Hematopoietic multipotent progenitor cell treated with erythropoietin and hydrocortisone succinate and interleukin-3 and kit ligand, for 8 days (in vitro differentiated cells): ENCODE measurements around the gene PICK1.
"Not testable (repeated sequence)": the region's sequence is repeated elsewhere in the genome, so short reads cannot be mapped to it uniquely, and the experiment has no call there.

Source experiments
- DNase-seq: peaks from one replicate; pipeline ENCODE4 v3.0.0-alpha.2; 2015

The PICK1 gene

GRCh38 chr22:38031491-38031890 lies 25.7 kb upstream of the PICK1 start:
- DNase-seq, result no peak

DNA sequence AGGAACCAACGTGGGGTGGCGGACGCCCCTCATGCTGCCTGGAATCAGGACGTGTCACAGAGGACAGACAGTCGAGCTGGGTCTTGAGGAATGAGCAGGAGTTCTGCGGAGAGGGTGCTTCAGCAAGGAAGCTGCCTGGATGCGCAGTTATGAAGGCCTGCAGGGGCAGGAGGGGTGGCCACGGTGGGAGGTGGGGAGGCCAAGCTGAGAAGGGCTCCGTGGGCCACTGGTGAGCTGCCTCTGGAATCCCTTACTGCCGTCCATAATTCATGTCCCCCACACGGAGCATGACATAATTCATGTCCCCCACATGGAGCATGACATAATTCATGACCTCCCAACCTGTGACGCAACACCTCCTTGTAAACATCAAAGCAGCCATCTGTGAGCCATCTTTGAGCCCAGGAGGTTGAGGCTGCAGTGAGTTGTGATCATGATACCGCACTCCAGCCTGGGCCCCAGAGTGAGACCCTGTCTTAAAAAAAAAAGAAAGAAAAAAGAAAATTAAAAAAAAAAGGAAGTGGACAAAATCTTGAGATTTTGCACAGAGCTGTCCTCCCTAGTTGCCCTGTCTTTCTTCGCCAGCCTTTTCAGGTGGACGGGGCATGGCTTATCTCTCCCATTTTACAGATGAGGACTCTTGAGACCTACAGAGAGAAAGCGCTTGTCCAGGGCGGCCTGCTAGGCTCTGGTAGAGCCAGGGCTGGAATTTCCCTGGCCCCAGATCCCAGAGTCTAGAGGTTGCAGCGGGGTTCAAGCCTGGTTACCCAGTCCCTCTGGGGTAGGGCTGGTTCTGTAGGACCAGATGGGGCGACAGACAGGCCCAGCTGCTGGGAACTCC lies 24.3 kb upstream of the PICK1 start:
- DNase-seq, result no peak

DNA sequence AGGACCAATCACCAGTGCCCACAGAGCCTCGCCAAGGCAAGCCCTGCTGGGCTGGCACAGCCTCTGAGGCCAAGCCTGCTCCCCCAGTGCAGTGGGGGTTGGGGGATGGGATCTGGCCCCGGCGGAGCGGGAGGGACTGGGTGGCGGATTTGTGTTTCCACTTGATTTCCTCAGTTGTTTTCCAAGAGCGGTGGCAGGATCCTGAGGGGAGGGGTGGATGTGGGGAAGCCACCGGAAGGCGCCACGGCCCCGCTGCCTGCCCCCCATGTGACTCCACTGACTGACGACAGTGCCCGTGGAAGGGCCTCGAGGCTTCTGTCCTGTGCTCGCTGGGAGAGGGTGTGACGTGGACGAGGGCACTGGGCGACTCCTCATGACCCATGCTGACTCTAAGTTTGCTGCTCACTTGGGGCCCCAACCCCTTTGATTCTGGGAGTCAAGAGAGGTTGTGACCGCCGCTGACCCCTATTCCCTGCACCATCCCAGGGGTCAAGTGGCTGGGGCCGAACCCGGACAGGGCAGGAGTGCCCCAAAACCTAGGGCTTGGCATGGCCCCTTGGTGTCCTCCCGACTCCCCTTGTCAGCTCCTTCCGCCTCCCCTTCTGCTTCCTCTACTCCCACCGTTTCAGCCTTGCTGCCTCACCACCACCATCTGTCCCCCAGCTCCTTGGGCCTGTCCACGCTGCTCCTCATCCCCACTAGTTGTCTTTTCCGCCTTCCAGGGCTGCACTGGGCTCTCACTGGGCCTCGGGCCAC lies 23.5 kb upstream of the PICK1 start:
- no peak for DNase-seq

DNA sequence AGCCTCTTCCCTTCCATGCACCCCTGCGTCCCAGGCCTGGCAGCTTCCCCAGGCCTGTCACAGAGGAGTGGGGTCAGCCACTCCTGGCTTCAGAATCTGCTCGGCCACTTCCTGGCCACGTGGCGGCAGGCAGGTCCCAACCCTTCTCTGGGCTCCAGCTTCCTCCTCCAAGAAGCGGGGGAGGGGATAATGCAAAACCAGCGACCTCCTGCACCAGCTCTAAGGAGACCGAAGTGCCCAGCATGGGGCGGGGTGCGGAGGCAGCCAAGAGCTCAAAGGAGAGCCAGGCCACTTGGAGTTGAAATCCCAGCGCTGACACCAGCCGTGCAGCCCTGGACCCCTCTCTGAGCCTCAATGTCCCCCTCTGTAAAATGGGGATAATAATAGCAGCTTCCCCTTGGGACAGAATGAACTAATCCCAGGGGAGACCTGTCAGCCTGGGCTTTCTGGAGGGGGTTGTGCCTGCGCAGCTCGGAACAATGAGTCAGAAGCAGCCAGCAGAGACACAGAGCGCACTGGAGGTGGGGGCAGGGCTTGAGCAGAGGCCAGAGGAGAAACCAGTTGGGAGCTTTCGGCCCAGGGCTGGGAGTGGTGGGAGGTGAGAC lies 22.8 kb upstream of the PICK1 start:
- DNase-seq, result peak; percentile 34

GRCh38 chr22:38034884-38035529 lies 22.2 kb upstream of the PICK1 start:
- no peak for DNase-seq

DNA sequence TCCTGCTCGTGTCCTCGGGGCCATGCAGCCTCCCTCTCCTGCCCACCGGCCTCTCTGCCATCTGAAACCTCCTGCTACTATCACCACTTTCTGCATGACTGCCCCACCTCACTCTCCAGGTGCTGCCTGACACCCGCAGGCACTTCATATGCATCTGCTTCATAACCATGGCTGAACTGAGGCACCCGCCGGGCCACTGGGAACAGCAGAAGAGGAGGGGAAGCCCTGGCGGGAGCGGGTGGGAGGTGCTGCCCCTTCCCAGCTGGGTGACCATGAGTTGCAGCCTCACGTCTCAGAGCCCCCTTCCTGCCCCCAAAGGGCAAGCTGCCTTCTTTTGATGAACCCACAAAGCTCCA lies 21.7 kb upstream of the PICK1 start:
- DNase-seq, result no peak

- no peak for DNase-seq
Measured at GRCh38 chr22:38036392-38037062, 20.7 kb upstream of the PICK1 start.

DNA sequence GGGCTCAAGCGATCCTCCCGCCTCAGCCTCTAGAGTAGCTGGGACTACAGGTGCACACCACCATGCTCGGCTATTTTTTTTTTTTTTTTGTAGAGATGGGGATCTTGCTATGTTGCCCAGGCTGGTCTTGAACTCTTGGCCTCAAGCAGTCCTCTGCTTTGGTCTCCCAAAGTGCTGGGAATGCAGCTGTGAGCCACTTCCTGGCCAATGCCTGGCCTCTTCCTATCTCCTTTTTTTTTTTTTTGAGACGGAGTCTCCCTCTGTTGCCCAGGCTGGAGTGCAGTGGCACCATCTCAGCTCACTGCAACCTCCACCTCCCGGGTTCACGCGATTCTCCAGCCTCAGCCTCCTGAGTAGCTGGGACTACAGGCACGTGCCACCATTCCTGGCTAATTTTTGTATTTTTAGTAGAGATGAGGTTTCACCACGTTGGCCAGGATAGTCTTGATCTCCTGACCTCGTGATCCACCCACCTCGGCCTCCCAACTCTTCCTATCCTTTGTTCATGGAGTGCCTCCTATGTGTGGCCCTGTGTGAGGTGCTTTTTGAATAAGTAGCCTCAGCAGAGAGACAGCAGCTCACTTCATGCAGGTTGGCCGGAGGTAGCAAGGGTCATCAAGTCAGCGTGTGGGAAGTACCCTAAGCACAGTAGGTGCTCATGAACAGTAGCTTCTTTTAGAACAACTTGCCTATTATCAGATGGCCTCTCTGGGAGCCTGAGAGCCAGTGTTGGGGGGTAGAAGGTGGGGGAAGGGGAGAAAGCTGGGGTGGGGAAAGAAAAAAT lies 19.6 kb upstream of the PICK1 start:
- DNase-seq, result not testable (repeated sequence)

DNA sequence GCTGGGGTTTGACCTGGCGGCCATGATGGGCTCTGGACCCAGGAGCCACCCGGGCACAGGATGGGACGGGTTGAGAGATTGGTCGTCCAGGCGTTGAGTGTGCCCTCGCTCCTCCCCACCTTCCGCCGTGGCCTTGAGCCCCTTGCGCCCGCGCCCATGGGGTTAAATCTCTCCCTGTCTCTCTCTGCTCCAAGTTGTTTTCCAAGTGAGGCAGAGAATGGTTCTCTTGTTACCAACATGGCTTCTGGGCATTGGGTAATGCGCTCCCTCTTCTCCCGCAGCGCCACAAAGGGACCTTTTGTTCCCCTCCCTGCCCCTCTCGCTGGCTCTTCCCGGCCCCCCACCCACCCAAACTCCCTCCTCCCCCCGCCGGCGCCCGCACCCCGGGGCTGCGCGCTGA lies 18.8 kb upstream of the PICK1 start:
- no peak for DNase-seq

- DNase-seq, result no peak
Measured at GRCh38 chr22:38038890-38039812, 18.1 kb upstream of the PICK1 start.

DNA sequence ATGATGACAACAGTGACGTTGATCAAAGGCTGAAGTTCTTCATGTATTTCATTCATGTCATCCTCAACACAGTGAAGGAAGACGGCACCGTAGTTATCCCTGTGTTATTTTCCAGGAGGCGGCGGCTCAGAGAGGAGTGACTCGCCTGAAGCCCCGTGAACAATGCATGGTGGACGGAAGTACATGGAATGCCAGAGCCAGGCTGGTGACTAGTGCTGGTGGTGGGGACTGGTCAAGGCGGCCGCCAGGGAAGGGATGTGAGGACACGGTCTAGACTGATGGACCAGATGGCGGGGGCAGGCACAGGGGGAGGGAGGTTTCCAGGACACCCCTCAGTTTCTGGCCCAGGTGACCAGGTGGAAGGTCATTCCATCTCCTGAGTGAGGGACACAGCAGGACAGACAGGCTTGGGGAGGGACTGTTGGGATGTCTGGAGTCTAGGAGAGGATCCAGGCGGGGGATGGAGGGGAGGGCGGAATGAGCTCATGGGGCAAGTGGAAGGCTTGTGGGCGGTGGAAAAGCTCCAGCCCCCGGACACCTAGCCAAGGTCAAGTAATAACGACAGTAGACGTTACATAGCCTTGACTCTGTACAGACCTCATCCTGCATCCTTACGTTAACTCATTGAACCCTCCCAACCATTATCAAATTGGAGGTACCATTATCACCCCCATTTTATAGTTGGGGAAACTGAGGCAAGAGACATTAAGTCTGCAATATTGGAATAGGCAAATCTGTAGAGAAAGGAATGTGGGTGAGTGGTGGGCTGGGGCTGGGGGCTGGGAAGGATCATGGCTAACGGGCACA lies 16.0 kb upstream of the PICK1 start:
- no peak for DNase-seq

GRCh38 chr22:38041760-38042487 lies 15.3 kb upstream of the PICK1 start:
- DNase-seq, result no peak

GRCh38 chr22:38042488-38042790 lies 14.8 kb upstream of the PICK1 start:
- no peak for DNase-seq

DNA sequence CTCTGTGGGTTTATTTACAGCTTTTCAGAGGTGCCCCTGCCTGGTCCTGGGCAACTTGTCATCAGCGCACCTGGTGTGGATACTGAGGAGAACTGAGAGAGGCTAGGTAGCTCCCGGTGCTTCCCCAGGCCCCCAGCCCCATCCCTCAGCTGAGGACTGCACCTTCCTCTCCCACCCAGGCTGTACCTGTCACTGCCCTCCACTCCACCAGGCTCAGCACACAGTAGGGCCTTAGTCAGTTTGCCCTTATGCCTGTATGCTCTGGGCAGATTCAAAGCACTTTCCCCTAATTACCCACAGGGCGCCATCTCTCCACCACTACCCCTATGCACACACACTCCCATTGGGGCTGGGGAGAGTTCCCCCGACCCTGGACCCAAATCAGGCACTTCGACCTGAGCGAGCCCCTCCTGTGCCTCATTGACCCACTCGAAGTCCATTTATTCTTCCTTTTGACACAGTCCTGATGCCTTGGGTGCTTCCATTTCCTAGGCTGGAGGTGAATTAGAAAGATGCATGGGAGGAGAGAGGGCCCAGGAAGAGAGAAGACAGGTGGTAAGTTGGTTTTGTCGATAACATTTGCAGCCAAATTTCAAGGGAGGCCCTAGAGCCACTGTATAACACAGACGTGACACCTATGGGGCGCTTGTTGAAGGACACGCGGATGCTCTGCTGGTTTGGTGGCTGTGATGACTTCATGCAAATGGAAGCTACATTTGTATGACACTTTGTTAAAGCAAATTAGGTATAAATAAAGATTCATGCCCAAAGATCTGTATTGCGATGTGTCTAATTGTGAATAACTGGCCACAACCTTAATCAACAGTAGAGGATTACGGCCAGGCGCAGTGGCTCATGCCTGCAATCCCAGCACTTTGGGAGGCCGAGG lies 13.8 kb upstream of the PICK1 start:
- no peak for DNase-seq

DNA sequence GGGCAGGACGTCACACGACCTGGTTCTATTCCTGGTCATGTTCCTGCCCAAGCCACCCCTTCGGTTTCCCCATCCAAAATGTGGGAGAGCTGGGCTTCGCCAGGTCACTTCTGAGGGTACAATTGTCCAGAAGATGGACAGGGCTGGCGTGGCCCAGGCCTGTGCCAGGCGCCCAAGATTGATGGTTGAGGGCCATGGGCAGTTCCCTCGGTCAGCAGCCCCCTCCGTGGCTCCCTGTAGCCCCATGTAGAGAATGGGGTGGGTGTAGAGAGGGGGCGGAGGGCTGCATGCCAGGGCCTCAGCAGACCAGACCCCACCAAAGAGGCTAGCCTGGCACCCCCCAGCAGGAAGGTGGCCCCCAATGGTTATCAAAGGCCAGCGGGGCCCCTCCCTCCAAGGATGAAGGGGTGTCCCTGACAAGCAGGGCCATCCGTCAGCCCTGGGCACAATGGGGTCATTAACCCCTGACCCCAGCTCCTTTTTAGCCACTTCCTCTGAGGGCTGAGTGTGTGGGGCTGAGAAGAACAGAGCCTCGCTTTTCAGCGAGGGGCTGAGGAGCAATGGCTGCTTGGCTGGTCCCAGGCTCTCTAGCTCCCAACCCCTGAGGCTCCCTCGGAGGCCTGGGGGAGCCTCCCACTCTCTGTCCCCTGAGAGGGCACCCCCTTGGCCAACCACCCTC lies 11.0 kb upstream of the PICK1 start:
- no peak for DNase-seq

GRCh38 chr22:38049812-38050619 lies 7.2 kb upstream of the PICK1 start:
- DNase-seq, result no peak

- no peak for DNase-seq
Measured at GRCh38 chr22:38050720-38051119, 6.5 kb upstream of the PICK1 start.
